IMR-90 (cell line): ENCODE results near the gene NANS. TPM values are rescaled to one million over a fixed set of nuclear protein-coding genes. Genes with fewer than 3 reads are reported as not detected.
"Not testable (repeated sequence)": the region's sequence is repeated elsewhere in the genome, so short reads cannot be mapped to it uniquely, and the experiment has no call there.

Experiments
- ATAC-seq: fragments of 200-7000 bp; cut with Tn5 transposase; 2 replicates; pipeline ENCODE4 v1.9.1; 2020; ENCODE audit warnings: low read depth, mild to moderate bottlenecking, moderate library complexity
- BruUV-seq: library from RNA; stranded (reverse); fragments of 400-500 nt; replicated peaks from 2 replicates; lab custom pipeline; 2021; lab: Mats Ljungman, UMichigan
- CTCF ChIA-PET: fragments of 300-600 bp; formaldehyde crosslinking; extraction: SDS; loops from one replicate; lab custom pipeline; 2021; ENCODE audit warnings: antibody characterized with exemption; lab: Yijun Ruan, JAX
- POLR2A ChIA-PET: fragments of 300-600 bp; sonication (Branson Sonifier 250); formaldehyde crosslinking; loops from one replicate; lab custom pipeline; 2022; ENCODE audit warnings: antibody characterized with exemption; ENCODE audit not compliant: unreplicated experiment; lab: Charles Lee
- DNase-seq: peaks from one replicate; pipeline ENCODE4 v3.0.0; 2013
- H2AFZ ChIP-seq: replicated peaks from 2 replicates; pipeline ENCODE3; 2013; ENCODE audit warnings: low read length, mild to moderate bottlenecking; ENCODE audit not compliant: poor library complexity
- H2AK5ac ChIP-seq: 2 replicates; pipeline ENCODE4 v1.6.1; 2013; ENCODE audit warnings: low read depth, low read length, inconsistent platforms
- H2AK9ac ChIP-seq: replicated peaks from 2 replicates; pipeline ENCODE3; 2013; ENCODE audit warnings: mild to moderate bottlenecking, low read depth, low read length, moderate library complexity; ENCODE audit not compliant: poor library complexity
- H2BK120ac ChIP-seq: 2 replicates; pipeline ENCODE4 v1.6.1; 2013; ENCODE audit warnings: low read depth, low read length, inconsistent platforms
- H2BK15ac ChIP-seq: 3 replicates; pipeline ENCODE4 v1.6.1; 2013; ENCODE audit warnings: low read depth, low read length, inconsistent platforms
- H2BK20ac ChIP-seq: 2 replicates; pipeline ENCODE4 v1.6.1; 2013; ENCODE audit warnings: low read depth, mild to moderate bottlenecking, inconsistent platforms, low read length, moderate library complexity
- H2BK5ac ChIP-seq: 2 replicates; pipeline ENCODE4 v1.6.1; 2013; ENCODE audit warnings: mild to moderate bottlenecking, low read depth, low read length, inconsistent platforms; ENCODE audit not compliant: poor library complexity, severe bottlenecking
- H3K14ac ChIP-seq: replicated peaks from 2 replicates; pipeline ENCODE4 v1.6.1; 2013; ENCODE audit warnings: low read depth, low read length, inconsistent platforms
- H3K18ac ChIP-seq: 2 replicates; pipeline ENCODE4 v1.6.1; 2013; ENCODE audit warnings: low read depth, low read length, control low read depth
- H3K23ac ChIP-seq: 2 replicates; pipeline ENCODE4 v1.6.1; 2013; ENCODE audit warnings: low read depth, low read length, inconsistent platforms
- H3K27ac ChIP-seq: 2 replicates; pipeline ENCODE4 v1.5.1; 2013; ENCODE audit warnings: mild to moderate bottlenecking, control low read depth, low read length; ENCODE audit not compliant: insufficient read depth
- H3K27me3 ChIP-seq: 2 replicates; pipeline ENCODE4 v1.6.1; 2013; ENCODE audit warnings: low read length; ENCODE audit not compliant: control insufficient read depth, insufficient read depth
- H3K36me3 ChIP-seq: 2 replicates; pipeline ENCODE4 v1.6.1; 2013; ENCODE audit warnings: low read length, mixed read lengths; ENCODE audit not compliant: control insufficient read depth, insufficient read depth
- H3K4ac ChIP-seq: 2 replicates; pipeline ENCODE4 v1.6.1; 2013; ENCODE audit warnings: low read depth, low read length, inconsistent platforms
- H3K4me1 ChIP-seq: 2 replicates; pipeline ENCODE4 v1.6.1; 2013; ENCODE audit warnings: low read length, mixed read lengths; ENCODE audit not compliant: control insufficient read depth, insufficient read depth
- H3K4me2 ChIP-seq: 2 replicates; pipeline ENCODE4 v1.6.1; 2013; ENCODE audit warnings: low read depth, mild to moderate bottlenecking, control low read depth, low read length, moderate library complexity
- H3K4me3 ChIP-seq: 2 replicates; pipeline ENCODE4 v1.5.1; 2013; ENCODE audit warnings: low read depth, mild to moderate bottlenecking, control low read depth, low read length, moderate library complexity; ENCODE audit not compliant: insufficient read depth
- H3K56ac ChIP-seq: 2 replicates; pipeline ENCODE4 v1.6.1; 2013; ENCODE audit warnings: low read length, inconsistent platforms; ENCODE audit not compliant: insufficient read depth; ENCODE audit errors: extremely low read depth
- H3K79me1 ChIP-seq, 2 experiments: 2 replicates each; pipeline ENCODE4 v1.6.1; 2013; ENCODE audit warnings: low read length in 2 of 2, inconsistent platforms in 1 of 2, low read depth in 1 of 2
- H3K9ac ChIP-seq: 2 replicates; pipeline ENCODE4 v1.6.1; 2013; ENCODE audit warnings: low read depth, low read length, control low read depth
- H3K9me1 ChIP-seq: 2 replicates; pipeline ENCODE4 v1.6.1; 2013; ENCODE audit warnings: low read length, inconsistent platforms; ENCODE audit not compliant: insufficient read depth
- H3K9me3 ChIP-seq: 2 replicates; pipeline ENCODE4 v1.6.1; 2013; ENCODE audit warnings: low read length; ENCODE audit not compliant: control insufficient read depth, insufficient read depth
- H4K20me1 ChIP-seq: 2 replicates; pipeline ENCODE4 v1.6.1; 2013; ENCODE audit warnings: low read length, inconsistent platforms; ENCODE audit not compliant: insufficient read depth
- H4K5ac ChIP-seq: 2 replicates; pipeline ENCODE4 v1.6.1; 2013; ENCODE audit warnings: mild to moderate bottlenecking, low read depth, low read length, control low read depth
- H4K8ac ChIP-seq, 2 experiments: 2 replicates each; pipeline ENCODE4 v1.6.1; 2013; ENCODE audit warnings: low read depth in 2 of 2, low read length in 2 of 2, control low read depth in 1 of 2, inconsistent platforms in 1 of 2
- H4K91ac ChIP-seq: 2 replicates; pipeline ENCODE4 v1.6.1; 2013; ENCODE audit warnings: low read depth, low read length, inconsistent platforms; ENCODE audit not compliant: insufficient read depth
- FOS ChIP-seq: fragments of 150-350 bp; IDR thresholded peaks from 2 replicates; pipeline ENCODE4 v1.6.1; 2016; ENCODE audit warnings: low read depth, low read length
- MAFK ChIP-seq: IDR thresholded peaks from 2 replicates; pipeline ENCODE4 v1.6.1; 2012; ENCODE audit warnings: low read depth, low read length, improper control_type of control experiment
- MXI1 ChIP-seq: IDR thresholded peaks from 2 replicates; pipeline ENCODE4 v1.6.1; 2012; ENCODE audit warnings: low read depth, mild to moderate bottlenecking, low read length, moderate library complexity, borderline replicate concordance
- NFE2L2 ChIP-seq: fragments of 150-350 bp; IDR thresholded peaks from 2 replicates; pipeline ENCODE4 v1.6.1; 2016; ENCODE audit warnings: low read depth, mild to moderate bottlenecking, low read length
- RCOR1 ChIP-seq: IDR thresholded peaks from 2 replicates; pipeline ENCODE4 v1.6.1; 2012; ENCODE audit warnings: mild to moderate bottlenecking, low read length, improper control_type of control experiment; ENCODE audit not compliant: insufficient replicate concordance
- RFX5 ChIP-seq: IDR thresholded peaks from 2 replicates; pipeline ENCODE4 v1.8.0; 2012; ENCODE audit warnings: low read depth, mild to moderate bottlenecking, low read length, moderate library complexity
- WGBS, 2 experiments: methylation state at CpG; one replicate each; pipeline versions ENCODE4 v1.1.5 to v1.1.7; 2013; ENCODE audit warnings: missing lambda C conversion rate in 2 of 2; ENCODE audit not compliant: insufficient read length in 1 of 2; ENCODE audit errors: extremely low coverage in 2 of 2; 5-methylcytosine and 5-hydroxymethylcytosine counted together
- dilution Hi-C: fragments of 300-500 bp; cut with HindIII; formaldehyde crosslinking; loops from one replicate; pipeline ENCODE4 v1.14.3; 2018; ENCODE audit warnings: low sequenced_read_pairs; ENCODE audit not compliant: unreplicated experiment
- in situ Hi-C: fragments of 300-500 bp; cut with MboI; formaldehyde crosslinking; loops from 3 replicates; pipeline ENCODE4 v1.14.3; 2019; ENCODE audit warnings: low sequenced_read_pairs, inconsistent platforms, mixed read lengths
- intact Hi-C: fragments of 100-400 bp; cut with micrococcal nuclease; formaldehyde crosslinking; loops from 2 replicates; pipeline ENCODE4 v1.10.0; 2022
- polyA plus RNA-seq, 3 experiments: library from polyadenylated mRNA; depleted of rRNA; stranded (reverse); fragments of >200 nt; gene quantifications; 2 replicates each; pipeline ENCODE4 v1.2.3, GENCODE V29; 2012; ENCODE audit warnings: low replicate concordance in 1 of 3
- total RNA-seq: library from RNA; depleted of rRNA; stranded (reverse); fragments of >200 nt; gene quantifications from 2 replicates; pipeline ENCODE4 v1.2.3, GENCODE V29; 2012

NANS gene
- total and polyA plus RNA-seq, 2 of the 4 experiments (the other 2 are of a cell fraction): 210 to 306 TPM

DNA sequence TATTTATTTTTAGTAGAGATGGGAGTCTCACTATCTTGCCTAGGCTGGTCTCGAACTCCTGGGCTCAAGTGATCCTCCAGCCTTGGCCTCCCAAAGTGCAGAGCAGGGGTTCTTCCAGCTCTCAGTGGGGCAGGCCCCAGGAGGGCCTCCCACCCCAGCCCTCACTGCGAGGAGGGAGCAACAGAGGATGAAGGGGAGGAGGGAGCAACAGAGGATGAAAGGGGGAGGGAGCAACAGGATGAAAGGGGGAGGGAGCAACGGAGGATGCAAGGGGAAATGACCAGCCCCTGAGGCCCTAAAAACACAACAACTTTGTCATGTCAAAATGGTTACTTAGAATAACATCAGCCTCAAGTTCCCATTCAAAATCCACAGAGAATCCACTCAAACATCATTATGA is 52.5 kb downstream of the NANS start:
- Histone ChIP-seq H3K4me2 (no peak overlapping the region), H4K5ac (no peak overlapping the region), H4K20me1 (no peaks in the 10 kb centered on the region), H3K4me1 (no peaks in the 10 kb centered on the region), H3K4ac (no peak overlapping the region), H2BK5ac (no peak overlapping the region), H3K27me3 (no peaks in the 10 kb centered on the region), H3K56ac (no peak overlapping the region), H4K91ac (no peak overlapping the region), H4K8ac (no peak overlapping the region), H2BK15ac (no peak overlapping the region), H3K9ac (no peak overlapping the region), H2AK9ac (no peak overlapping the region), H2BK120ac (no peak overlapping the region), H3K23ac (no peak overlapping the region), H2AFZ (no peak overlapping the region), H3K14ac (no peak overlapping the region), H3K18ac (no peak overlapping the region), H2BK20ac (no peak overlapping the region), H3K9me1 (no peaks in the 10 kb centered on the region), H3K79me1 (no peaks in the 10 kb centered on the region; a peak in 1 of 4 replicates), H2AK5ac (no peak overlapping the region), H3K4me3 (no peak overlapping the region), H3K9me3 (0 out of 2 replicates have a peak, but pooled peaks cover 2% of the 10 kb centered on the region), H3K36me3 (no peaks in the 10 kb centered on the region), H3K27ac (no peak overlapping the region)
- POLR2A ChIA-PET: no interaction called here
- TF ChIP-seq FOS (no peak), NFE2L2 (no peak), MAFK (no peak), MXI1 (no peak), RFX5 (no peak), RCOR1 (no peak)
- intact Hi-C loops (no loop called here), in situ Hi-C loops (no loop called here), dilution Hi-C loops (no loop called here)
- no CpG with 5 or more reads among the region's 3 CpGs for WGBS, 2 experiments
- ATAC-seq (no peak), DNase-seq (no peak)
- CTCF ChIA-PET: interaction anchor here (0.9 to 1.6 kb wide), 2 partner anchors 9 to 13 kb away, joined by 3 read pairs; no protein-coding TSS in a partner anchor
- no TSS peak for BruUV-seq

DNA sequence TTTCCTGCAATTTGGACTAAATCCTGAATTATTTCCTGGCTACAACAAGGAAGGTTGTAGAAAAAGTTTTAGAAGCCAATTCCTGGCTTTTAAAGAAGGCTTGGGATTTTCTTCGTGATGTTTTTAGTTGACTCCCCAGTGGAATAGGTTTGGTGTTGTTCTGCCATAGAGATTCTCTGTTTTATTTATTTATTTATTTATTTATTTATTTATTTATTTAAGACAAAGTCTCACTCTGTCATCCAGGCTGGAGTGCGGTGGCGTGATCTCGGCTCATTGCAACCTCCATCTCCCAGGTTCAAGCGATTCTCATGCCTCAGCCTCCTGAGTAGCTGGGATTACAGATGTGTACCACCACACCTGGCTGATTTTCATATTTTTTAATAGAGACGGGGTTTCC is 60.6 kb downstream of the NANS start:
- intact Hi-C loops, H4K91ac ChIP-seq, H3K27me3 ChIP-seq, ATAC-seq, H2BK15ac ChIP-seq, H3K56ac ChIP-seq, H4K8ac ChIP-seq, H3K23ac ChIP-seq, in situ Hi-C loops, H2BK5ac ChIP-seq, H3K9me1 ChIP-seq, H3K14ac ChIP-seq, H2AK5ac ChIP-seq, H3K4me1 ChIP-seq, H3K9me3 ChIP-seq, H2BK20ac ChIP-seq, H3K18ac ChIP-seq, H2AK9ac ChIP-seq, dilution Hi-C loops, H3K27ac ChIP-seq, H3K4ac ChIP-seq, H4K20me1 ChIP-seq, H3K4me2 ChIP-seq, H2AFZ ChIP-seq, BruUV-seq, H2BK120ac ChIP-seq, H3K36me3 ChIP-seq, CTCF ChIA-PET, H3K4me3 ChIP-seq, DNase-seq, POLR2A ChIA-PET, H4K5ac ChIP-seq, H3K9ac ChIP-seq: not testable (repeated sequence)
- 100% methylated on average over 3 of the region's 6 CpGs; no CpG with 5 or more reads in 1 of the 2 experiments for WGBS, 2 experiments
- peaks cover 5 to 15% of the 10 kb centered on the region in 2 experiments; a peak in 2 of 4 replicates for H3K79me1 ChIP-seq
